HL-60 (cell line): ENCODE data around the gene KIFC3.

Source experiments
- CTCF ChIP-seq: IDR thresholded peaks from one replicate; pipeline ENCODE4 v1.5.1; 2011; ENCODE audit warnings: low read length, control low read depth, inconsistent platforms; ENCODE audit not compliant: insufficient read depth
- POLR2AphosphoS5 ChIP-seq: IDR thresholded peaks from 2 replicates; pipeline ENCODE4 v1.6.1; 2012; ENCODE audit warnings: low read depth

DNA sequence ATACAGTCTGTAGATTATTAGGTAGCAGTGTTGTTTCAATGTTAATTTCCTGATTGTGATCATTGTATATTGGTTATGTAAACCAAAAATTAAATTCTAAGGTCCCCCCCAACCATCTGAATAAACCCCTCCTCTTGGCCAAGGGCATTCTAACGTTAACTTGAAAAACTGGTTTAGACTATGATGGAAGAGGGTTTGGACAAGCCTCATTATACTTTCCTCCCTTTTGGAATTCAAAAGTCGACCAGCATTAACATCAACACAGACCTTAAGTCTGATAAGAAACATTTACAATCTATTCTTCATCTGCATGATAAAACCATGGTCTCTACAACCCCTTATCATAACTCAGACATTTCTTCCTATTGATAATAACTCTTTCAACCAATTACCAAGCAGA is 20.6 kb upstream of the KIFC3 start:
- TF ChIP-seq CTCF: no peak
- no peak for TF ChIP-seq POLR2AphosphoS5
